ENCODE measurements around the gene VSIG1.

The VSIG1 gene

DNA sequence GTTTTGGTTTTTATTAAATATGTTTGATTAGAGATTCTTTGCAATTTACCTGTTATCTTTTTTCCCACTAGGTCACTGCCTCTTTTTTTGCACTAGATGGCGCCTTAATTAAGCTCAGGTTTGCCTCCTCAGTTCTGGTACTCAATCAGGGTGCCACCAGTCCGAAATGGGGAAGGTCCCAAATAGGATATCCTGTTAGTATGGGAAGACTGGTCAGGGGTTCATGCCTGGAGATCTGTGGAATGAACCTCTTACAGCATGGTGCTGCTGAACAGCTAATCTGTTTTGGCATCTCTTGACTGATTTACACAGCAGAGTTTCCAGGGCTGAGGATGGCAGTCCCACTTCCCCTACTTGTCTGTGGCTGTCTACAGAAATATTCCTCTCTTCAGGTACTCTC lies 24.2 kb upstream of the VSIG1 start:
- DNase-seq (ENCODE audit: extremely low read depth, low read depth), result no peak
- no peak overlapping the region for H3K4me3 ChIP-seq (replicated peaks; ENCODE audit: low read depth, low read length)
- TF ChIP-seq, protein P1, sequence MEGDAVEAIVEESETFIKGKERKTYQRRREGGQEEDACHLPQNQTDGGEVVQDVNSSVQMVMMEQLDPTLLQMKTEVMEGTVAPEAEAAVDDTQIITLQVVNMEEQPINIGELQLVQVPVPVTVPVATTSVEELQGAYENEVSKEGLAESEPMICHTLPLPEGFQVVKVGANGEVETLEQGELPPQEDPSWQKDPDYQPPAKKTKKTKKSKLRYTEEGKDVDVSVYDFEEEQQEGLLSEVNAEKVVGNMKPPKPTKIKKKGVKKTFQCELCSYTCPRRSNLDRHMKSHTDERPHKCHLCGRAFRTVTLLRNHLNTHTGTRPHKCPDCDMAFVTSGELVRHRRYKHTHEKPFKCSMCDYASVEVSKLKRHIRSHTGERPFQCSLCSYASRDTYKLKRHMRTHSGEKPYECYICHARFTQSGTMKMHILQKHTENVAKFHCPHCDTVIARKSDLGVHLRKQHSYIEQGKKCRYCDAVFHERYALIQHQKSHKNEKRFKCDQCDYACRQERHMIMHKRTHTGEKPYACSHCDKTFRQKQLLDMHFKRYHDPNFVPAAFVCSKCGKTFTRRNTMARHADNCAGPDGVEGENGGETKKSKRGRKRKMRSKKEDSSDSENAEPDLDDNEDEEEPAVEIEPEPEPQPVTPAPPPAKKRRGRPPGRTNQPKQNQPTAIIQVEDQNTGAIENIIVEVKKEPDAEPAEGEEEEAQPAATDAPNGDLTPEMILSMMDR (IDR thresholded peaks at IDR 0.05; ENCODE audit: low read depth, low read length, missing control alignments), result peak; percentile 26

DNA sequence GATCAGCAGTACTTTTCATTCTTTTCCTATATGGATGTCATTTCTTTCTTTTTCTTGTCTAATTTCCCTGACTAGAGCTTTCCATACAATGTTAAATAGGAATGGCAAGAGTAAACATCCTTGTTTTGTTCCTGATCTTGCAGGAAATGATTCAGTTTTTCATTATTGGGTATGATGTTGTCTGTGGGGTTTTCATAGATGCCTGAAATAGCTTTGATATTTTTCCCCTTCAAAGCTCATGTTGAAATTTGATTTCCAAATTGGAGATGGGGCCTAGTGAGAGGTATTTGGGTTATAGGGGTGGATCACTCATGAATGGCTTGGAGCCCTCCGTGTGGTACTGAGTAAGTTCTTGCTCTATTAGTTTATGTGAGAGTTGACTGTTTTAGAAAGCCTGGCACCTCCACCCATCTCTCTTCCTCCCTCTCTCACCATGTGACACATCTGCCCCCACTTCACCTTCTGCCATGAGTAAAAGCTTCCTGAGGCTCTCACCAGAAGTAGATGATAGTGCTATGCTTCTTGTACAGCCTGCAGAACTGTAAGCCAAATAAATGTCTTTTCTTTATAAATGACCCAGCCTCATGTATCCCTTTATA lies 22.3 kb upstream of the VSIG1 start:
- DNase-seq (ENCODE audit: extremely low read depth, low read depth), result no peak
- H3K4me3 ChIP-seq (replicated peaks; ENCODE audit: low read depth, low read length), result no peak overlapping the region
- TF ChIP-seq, protein P1 (IDR thresholded peaks at IDR 0.05; ENCODE audit: low read depth, low read length, missing control alignments), result no peak

- no peak for DNase-seq (ENCODE audit: extremely low read depth, low read depth)
- H3K4me3 ChIP-seq (replicated peaks; ENCODE audit: low read depth, low read length), result no peak overlapping the region
- TF ChIP-seq, protein P1 (IDR thresholded peaks at IDR 0.05; ENCODE audit: low read depth, low read length, missing control alignments), result no peak
These were observed 19.5 kb upstream of the VSIG1 start for GRCh38 chrX:108025376-108025775.

- TF ChIP-seq, protein P1 (IDR thresholded peaks at IDR 0.05; ENCODE audit: low read depth, low read length, missing control alignments), result no peak
- H3K4me3 ChIP-seq (replicated peaks; ENCODE audit: low read depth, low read length), result no peak overlapping the region
- no peak for DNase-seq (ENCODE audit: extremely low read depth, low read depth)
These were observed 18.8 kb upstream of the VSIG1 start for GRCh38 chrX:108025954-108026600.

DNA sequence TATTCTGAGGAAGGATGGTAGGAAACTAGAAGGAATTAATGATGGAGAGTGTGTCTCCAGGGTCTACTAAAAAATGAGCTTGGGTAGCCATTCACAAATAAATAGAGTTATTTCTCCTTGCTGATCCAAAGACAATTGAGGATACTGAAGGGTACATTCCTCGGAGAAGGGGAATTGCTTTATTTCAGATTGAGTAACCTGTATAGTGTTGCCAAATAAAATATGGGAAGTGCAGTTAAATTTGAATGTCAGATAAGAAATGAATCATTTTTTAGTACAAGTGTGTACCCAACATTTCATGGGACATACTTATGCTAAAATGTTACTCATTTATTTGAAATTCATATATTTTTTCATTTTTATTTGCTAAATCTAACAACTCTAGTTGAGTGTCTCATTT lies 16.0 kb upstream of the VSIG1 start:
- no peak for DNase-seq (ENCODE audit: extremely low read depth, low read depth)
- H3K4me3 ChIP-seq (replicated peaks; ENCODE audit: low read depth, low read length), result no peak overlapping the region
- TF ChIP-seq, protein P1 (IDR thresholded peaks at IDR 0.05; ENCODE audit: low read depth, low read length, missing control alignments), result no peak

DNA sequence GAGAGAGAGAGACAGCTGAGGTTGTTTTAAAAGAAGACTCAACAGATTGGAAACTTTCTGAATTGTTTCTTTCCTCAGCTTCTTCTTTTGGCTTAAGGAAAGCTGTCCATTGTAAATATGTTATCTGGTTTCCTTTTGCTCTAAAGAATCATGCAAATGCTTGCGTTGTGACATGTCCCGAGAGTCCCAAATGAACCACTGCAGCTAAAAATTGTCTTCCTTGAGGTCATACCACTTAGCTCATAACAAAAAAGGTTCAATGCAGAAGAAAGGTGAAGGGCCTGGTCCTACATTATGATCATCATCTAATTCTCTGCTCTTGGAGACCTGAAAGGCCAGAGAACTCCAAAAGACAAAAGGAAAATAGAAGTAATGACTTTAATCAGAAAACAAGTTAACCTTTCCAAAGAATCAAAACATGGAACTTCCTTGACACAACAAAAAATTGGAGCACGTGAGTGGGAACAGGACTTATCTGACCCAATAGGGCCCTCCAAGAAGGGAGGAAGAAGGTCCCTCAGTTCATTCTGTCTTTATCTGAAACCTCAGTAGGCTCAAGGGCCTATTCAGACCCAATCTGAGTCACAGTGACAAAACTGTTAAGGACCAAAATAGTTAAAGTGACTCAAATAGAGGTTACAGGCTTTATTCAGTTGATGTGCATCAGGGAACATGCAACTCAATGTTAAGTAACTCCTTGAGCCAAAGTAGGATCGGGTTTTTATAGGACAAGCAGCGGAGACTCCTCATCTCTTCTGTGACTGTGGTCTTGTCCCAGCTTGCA lies 14.7 kb upstream of the VSIG1 start:
- no peak for DNase-seq (ENCODE audit: extremely low read depth, low read depth)
- no peak overlapping the region for H3K4me3 ChIP-seq (replicated peaks; ENCODE audit: low read depth, low read length)
- TF ChIP-seq, protein P1 (IDR thresholded peaks at IDR 0.05; ENCODE audit: low read depth, low read length, missing control alignments), result no peak
